Measurements from ENCODE around the gene RASGRF2. TPM values are rescaled to one million over a fixed set of nuclear protein-coding genes. Genes with fewer than 3 reads are reported as not detected.

Gene RASGRF2
- total RNA-seq, 4 donors from 2014 or later, result 19.5 to 45.3 (median 34.6) TPM

DNA sequence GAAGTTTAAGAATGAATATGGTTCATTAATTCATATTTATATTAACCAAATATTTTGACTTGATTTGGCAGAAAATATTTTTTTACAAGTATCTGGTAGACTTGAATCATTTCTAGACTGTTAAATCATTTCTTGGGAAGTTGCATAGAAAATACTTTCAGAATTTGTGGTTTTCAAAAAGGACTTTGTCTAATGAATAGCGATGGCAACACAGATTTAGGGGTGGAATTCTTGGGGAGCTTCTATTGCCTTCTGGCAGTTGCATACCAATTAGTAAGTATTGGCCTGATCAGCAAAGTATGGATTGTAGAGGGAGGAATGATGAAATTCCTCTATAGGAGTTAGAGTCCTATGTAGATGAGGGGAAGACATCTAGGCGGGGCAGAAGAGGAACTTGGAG, 204.3 kb downstream of the RASGRF2 start:
- no peak for TF ChIP-seq POLR2A (IDR thresholded peaks at IDR 0.05)
- TF ChIP-seq EP300 (IDR thresholded peaks at IDR 0.05), result no peak
- TF ChIP-seq, protein P1, sequence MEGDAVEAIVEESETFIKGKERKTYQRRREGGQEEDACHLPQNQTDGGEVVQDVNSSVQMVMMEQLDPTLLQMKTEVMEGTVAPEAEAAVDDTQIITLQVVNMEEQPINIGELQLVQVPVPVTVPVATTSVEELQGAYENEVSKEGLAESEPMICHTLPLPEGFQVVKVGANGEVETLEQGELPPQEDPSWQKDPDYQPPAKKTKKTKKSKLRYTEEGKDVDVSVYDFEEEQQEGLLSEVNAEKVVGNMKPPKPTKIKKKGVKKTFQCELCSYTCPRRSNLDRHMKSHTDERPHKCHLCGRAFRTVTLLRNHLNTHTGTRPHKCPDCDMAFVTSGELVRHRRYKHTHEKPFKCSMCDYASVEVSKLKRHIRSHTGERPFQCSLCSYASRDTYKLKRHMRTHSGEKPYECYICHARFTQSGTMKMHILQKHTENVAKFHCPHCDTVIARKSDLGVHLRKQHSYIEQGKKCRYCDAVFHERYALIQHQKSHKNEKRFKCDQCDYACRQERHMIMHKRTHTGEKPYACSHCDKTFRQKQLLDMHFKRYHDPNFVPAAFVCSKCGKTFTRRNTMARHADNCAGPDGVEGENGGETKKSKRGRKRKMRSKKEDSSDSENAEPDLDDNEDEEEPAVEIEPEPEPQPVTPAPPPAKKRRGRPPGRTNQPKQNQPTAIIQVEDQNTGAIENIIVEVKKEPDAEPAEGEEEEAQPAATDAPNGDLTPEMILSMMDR (IDR thresholded peaks at IDR 0.05), result no peak
- Histone ChIP-seq H3K4me1 (peaks cover 0 to 13% (median 0%) of the 10 kb centered on the region in 4 donors), H3K9me3 (no peaks in the 10 kb centered on the region), H3K27me3 (no peaks in the 10 kb centered on the region), H3K36me3 (no peaks in the 10 kb centered on the region), H3K27ac (peak overlapping the region in 2 of 4 donors; percentile 74 to 75), H3K4me3 (no peak overlapping the region)
- DNase-seq (ENCODE audit: low spot score in 2 of 2), result no peak
- WGBS, 2 donors, result 79 to 82% methylated on average over 2 of the region's 2 CpGs

GRCh38 chr5:81164936-81165335, 204.8 kb downstream of the RASGRF2 start:
- no peaks in the 10 kb centered on the region for H3K36me3 ChIP-seq
- DNase-seq (ENCODE audit: low spot score in 2 of 2), result peak in 1 of 2 donors; percentile 49
- H3K4me1 ChIP-seq, result peaks cover 0 to 13% (median 0%) of the 10 kb centered on the region in 4 donors
- H3K9me3 ChIP-seq, result no peaks in the 10 kb centered on the region
- peak in 1 of 2 donors; percentile 43 for TF ChIP-seq EP300 (IDR thresholded peaks at IDR 0.05)
- TF ChIP-seq, protein P1 (IDR thresholded peaks at IDR 0.05), result no peak
- TF ChIP-seq POLR2A (IDR thresholded peaks at IDR 0.05), result no peak
- 74 to 80% methylated on average over 9 of the region's 9 CpGs for WGBS, 2 donors
- H3K27ac ChIP-seq, result peak overlapping the region in 2 of 4 donors; percentile 74 to 75
- H3K4me3 ChIP-seq, result no peak overlapping the region
- no peaks in the 10 kb centered on the region for H3K27me3 ChIP-seq

DNA sequence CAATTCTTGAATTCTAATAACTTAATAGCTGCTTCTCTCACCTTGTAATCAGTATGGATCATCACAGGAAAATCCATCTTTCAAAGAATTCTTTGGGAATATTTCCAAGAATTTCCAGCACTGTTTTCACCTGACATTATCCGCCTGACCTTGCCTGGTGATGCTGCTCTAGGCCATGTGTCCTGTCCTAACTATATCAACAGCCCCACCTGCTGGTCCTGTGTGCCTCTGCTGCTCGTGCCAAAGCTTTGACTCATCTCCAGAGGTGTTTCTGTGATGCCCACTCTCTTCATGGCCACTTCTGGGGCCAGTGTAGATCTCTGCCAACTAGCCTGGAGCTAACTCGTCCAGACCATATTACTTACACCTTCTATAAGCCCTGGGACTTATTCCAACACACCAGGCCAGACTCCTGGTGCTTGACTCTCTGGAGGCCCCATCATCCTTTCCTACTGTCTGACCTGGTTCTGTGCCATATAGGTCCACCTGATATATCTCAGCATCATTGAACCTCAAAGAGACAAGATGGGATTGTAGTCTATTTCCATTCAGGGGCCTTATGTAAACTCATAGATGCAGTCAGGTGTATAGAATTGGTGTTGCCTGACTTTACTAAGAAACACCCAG, 205.4 kb downstream of the RASGRF2 start:
- Histone ChIP-seq H3K9me3 (no peaks in the 10 kb centered on the region), H3K4me3 (no peak overlapping the region), H3K27me3 (no peaks in the 10 kb centered on the region), H3K4me1 (peaks cover 0 to 13% (median 0%) of the 10 kb centered on the region in 4 donors), H3K27ac (peak overlapping the region in 2 of 4 donors; percentile 74 to 75), H3K36me3 (no peaks in the 10 kb centered on the region)
- 23 to 40% methylated on average over 3 of the region's 3 CpGs for WGBS, 2 donors
- peak; percentile 69 to 78 for DNase-seq (ENCODE audit: low spot score in 2 of 2)
- no peak for TF ChIP-seq POLR2A (IDR thresholded peaks at IDR 0.05)
- TF ChIP-seq, protein P1 (IDR thresholded peaks at IDR 0.05), result peak; percentile 24 to 67 (median 36)

DNA sequence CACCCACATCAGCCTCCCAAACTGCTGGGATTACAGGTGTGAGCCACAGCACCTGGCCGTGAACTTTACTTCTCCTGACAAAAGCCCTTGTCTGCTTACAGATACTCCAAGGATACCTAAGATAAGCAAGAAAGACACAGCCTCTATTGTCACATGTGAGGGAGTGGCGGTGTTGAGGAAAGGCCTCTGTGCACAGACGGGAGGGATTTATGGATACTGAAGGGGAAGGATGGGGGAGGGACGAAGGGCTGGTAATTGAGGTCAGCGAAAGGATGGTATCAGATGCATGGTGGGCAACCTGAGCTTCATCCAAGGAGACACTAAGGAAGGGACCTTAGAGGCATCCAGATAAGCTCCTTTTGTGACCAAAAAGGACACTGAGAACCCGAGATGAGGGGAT, 206.3 kb downstream of the RASGRF2 start:
- H3K36me3 ChIP-seq, result no peaks in the 10 kb centered on the region
- H3K4me3 ChIP-seq, result no peak overlapping the region
- TF ChIP-seq, protein P1 (IDR thresholded peaks at IDR 0.05), result no peak
- TF ChIP-seq POLR2A (IDR thresholded peaks at IDR 0.05) (no peak), EP300 (IDR thresholded peaks at IDR 0.05) (no peak)
- whole genome bisulfite sequencing, 2 donors, result 88 to 94% methylated on average over 6 of the region's 6 CpGs
- DNase-seq (ENCODE audit: low spot score in 2 of 2), result no peak
- no peaks in the 10 kb centered on the region for H3K9me3 ChIP-seq
- H3K4me1 ChIP-seq, result peaks cover 0 to 13% (median 0%) of the 10 kb centered on the region in 4 donors
- H3K27ac ChIP-seq, result peak overlapping the region in 1 of 4 donors; percentile 74
- no peaks in the 10 kb centered on the region for H3K27me3 ChIP-seq

DNA sequence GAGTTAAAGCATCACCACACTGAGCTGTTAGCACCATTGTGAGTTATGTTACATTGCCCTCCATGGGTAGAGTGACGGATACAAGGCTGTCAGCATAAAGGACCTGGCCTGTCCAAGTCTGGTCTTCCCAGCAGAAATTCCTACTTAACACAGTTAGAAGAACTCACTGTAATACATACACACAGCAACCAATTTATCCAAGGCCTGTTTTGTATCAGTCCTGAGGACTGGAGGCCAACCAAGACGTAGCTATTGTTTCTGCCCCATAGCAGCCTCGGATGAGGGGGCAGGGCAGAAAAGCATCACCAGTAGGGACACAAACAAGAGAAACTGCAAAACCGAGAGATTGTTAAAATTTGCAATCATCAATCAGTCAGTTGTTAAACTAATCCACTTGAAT, 206.9 kb downstream of the RASGRF2 start:
- Histone ChIP-seq H3K4me3 (no peak overlapping the region), H3K36me3 (no peaks in the 10 kb centered on the region), H3K27me3 (no peaks in the 10 kb centered on the region), H3K27ac (peak overlapping the region in 2 of 4 donors; percentile 25 to 48), H3K4me1 (peaks cover 0 to 13% (median 0%) of the 10 kb centered on the region in 4 donors), H3K9me3 (no peaks in the 10 kb centered on the region)
- no peak for DNase-seq (ENCODE audit: low spot score in 2 of 2)
- WGBS, 2 donors, result 55% methylated on average over 4 of the region's 4 CpGs
- no peak for TF ChIP-seq POLR2A (IDR thresholded peaks at IDR 0.05)
- no peak for TF ChIP-seq EP300 (IDR thresholded peaks at IDR 0.05)
- TF ChIP-seq, protein P1 (IDR thresholded peaks at IDR 0.05), result no peak
